Measurements from ENCODE around the gene MCEMP1. TPM values are rescaled to one million over a fixed set of nuclear protein-coding genes. Genes with fewer than 3 reads are reported as not detected.

The MCEMP1 gene
- total and polyA plus RNA-seq, 11 donors, result 0.16 to 1.4 (median 0.54) TPM; not detected in 3

DNA sequence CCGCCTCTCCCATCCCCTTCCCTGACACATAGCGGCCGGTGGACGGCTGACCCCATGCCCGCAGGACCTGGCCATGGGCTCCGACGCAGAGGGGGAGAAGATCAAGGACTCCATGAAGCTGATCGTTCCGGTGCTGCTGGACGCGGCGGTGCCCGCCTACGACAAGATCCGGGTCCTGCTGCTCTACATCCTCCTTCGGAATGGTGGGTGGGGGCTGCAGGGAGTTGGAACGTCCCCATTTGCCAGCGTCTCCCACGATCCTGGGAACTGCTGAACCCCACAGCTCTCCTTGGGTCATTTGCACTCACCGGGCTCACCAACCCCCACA lies 32.4 kb upstream of the MCEMP1 start:
- H3K36me3 ChIP-seq, result peaks cover 0 to 11% (median 0%) of the 10 kb centered on the region in 9 donors
- H3K4me3 ChIP-seq, result no peak overlapping the region
- H3K27ac ChIP-seq, result no peak overlapping the region
- no peaks in the 10 kb centered on the region for H3K9me3 ChIP-seq
- H3K27me3 ChIP-seq, result peaks cover 0 to 15% (median 0%) of the 10 kb centered on the region in 9 donors
- intact Hi-C loops (cut with DNase I), result no loop called here
- 89 to 94% (median 93%) methylated on average over 6 to 20 of the region's 20 CpGs for WGBS, 4 donors
- no peak for ATAC-seq
- peaks cover 0 to 14% (median 0%) of the 10 kb centered on the region in 12 donors for H3K4me1 ChIP-seq
- no peak for TF ChIP-seq POLR2A (IDR thresholded peaks at IDR 0.05)
- TF ChIP-seq, protein P1, sequence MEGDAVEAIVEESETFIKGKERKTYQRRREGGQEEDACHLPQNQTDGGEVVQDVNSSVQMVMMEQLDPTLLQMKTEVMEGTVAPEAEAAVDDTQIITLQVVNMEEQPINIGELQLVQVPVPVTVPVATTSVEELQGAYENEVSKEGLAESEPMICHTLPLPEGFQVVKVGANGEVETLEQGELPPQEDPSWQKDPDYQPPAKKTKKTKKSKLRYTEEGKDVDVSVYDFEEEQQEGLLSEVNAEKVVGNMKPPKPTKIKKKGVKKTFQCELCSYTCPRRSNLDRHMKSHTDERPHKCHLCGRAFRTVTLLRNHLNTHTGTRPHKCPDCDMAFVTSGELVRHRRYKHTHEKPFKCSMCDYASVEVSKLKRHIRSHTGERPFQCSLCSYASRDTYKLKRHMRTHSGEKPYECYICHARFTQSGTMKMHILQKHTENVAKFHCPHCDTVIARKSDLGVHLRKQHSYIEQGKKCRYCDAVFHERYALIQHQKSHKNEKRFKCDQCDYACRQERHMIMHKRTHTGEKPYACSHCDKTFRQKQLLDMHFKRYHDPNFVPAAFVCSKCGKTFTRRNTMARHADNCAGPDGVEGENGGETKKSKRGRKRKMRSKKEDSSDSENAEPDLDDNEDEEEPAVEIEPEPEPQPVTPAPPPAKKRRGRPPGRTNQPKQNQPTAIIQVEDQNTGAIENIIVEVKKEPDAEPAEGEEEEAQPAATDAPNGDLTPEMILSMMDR (IDR thresholded peaks at IDR 0.05), result no peak
- no peak for DNase-seq

DNA sequence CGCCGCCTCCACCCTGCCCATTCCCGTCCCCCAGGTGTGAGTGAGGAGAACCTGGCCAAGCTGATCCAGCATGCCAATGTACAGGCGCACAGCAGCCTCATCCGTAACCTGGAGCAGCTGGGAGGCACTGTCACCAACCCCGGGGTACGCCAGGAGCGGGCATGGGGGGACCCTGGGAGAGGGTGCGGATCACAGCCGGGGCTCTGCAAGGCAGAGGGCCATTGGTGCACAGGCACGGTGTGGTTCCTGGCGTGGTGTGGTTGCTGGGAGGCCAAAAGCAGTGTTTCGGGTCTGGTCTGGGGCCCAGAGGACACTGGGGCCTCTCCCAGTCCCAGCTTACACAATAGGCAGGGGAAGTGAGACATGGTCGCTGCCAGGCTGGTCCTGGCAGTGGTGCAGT lies 31.7 kb upstream of the MCEMP1 start:
- peaks cover 0 to 14% (median 0%) of the 10 kb centered on the region in 12 donors for H3K4me1 ChIP-seq
- WGBS, 4 donors, result 74 to 92% (median 83%) methylated on average over 10 to 14 of the region's 14 CpGs
- H3K4me3 ChIP-seq, result no peak overlapping the region
- no peaks in the 10 kb centered on the region for H3K9me3 ChIP-seq
- H3K36me3 ChIP-seq, result peaks cover 0 to 11% (median 0%) of the 10 kb centered on the region in 9 donors
- no peak overlapping the region for H3K27ac ChIP-seq
- peaks cover 0 to 15% (median 0%) of the 10 kb centered on the region in 9 donors for H3K27me3 ChIP-seq
- DNase-seq, result no peak
- no peak for TF ChIP-seq POLR2A (IDR thresholded peaks at IDR 0.05)
- TF ChIP-seq, protein P1 (IDR thresholded peaks at IDR 0.05), result no peak
- intact Hi-C loops (cut with DNase I), result no loop called here
- no peak for ATAC-seq

DNA sequence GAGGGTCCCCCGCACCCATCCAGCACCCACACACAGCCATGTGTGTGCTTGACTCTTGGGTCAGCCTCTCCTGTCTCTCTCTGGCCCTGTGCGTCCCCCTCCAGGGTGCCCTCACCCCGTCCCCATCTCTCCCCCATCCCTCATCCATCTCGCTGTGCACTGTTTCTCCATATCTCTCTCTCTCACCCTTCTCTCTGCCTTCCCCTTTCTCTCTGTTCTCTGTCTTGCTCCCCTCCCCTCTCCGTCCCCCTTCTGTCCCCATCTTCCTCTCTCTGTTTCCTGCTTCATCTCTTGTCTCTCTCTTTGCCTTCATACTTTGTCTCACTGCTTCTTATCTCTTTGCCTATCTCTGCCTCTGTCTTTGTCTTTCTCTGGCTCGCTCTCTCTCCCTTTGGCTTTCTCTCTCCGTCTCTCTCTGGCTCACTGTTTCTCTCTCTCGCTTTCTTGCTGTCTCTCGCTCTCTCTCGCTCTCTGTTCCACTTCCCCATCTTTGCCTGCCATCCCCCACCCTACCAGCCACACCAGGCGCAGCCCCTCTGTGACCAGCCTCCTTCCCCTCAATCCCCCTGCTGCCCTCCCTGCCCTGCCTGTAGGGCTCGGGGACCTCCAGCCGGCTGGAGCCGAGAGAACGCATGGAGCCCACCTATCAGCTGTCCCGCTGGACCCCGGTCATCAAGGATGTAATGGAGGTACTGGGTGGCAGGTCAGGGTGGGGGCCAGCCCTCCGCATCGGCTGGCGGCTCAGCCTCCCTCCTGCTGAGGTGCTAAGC lies 31.0 kb upstream of the MCEMP1 start:
- WGBS, 4 donors, result 47 to 60% (median 57%) methylated on average over 18 to 20 of the region's 20 CpGs
- peaks cover 0 to 11% (median 0%) of the 10 kb centered on the region in 9 donors for H3K36me3 ChIP-seq
- H3K4me1 ChIP-seq, result peaks cover 0 to 14% (median 0%) of the 10 kb centered on the region in 12 donors
- no peak for DNase-seq
- H3K27me3 ChIP-seq, result peaks cover 0 to 15% (median 0%) of the 10 kb centered on the region in 9 donors
- H3K4me3 ChIP-seq, result no peak overlapping the region
- H3K27ac ChIP-seq, result no peak overlapping the region
- no peak for TF ChIP-seq POLR2A (IDR thresholded peaks at IDR 0.05)
- TF ChIP-seq, protein P1 (IDR thresholded peaks at IDR 0.05), result no peak
- intact Hi-C loops (cut with DNase I), result no loop called here
- no peaks in the 10 kb centered on the region for H3K9me3 ChIP-seq
- no peak for ATAC-seq

DNA sequence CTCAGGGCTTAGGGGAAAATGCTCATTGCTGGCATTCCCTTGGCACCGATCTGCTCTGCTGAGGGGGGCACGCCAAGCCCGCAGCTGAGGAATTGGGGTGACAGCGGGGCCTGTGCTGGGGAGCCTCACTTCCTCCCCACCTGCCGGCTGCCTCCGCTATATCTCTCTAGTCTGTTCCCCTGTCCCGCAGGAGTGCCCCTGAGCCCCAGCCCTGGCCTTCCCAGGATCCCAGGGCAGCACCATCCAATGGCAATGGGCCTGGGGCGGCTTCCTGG lies 30.5 kb upstream of the MCEMP1 start:
- H3K27ac ChIP-seq, result no peak overlapping the region
- H3K27me3 ChIP-seq, result peaks cover 0 to 15% (median 0%) of the 10 kb centered on the region in 9 donors
- no peak for DNase-seq
- intact Hi-C loops (cut with DNase I), result no loop called here
- 75 to 100% (median 81%) methylated on average over 3 to 8 of the region's 8 CpGs for WGBS, 4 donors
- ATAC-seq, result no peak
- no peak for TF ChIP-seq POLR2A (IDR thresholded peaks at IDR 0.05)
- TF ChIP-seq, protein P1 (IDR thresholded peaks at IDR 0.05), result no peak
- peaks cover 0 to 14% (median 0%) of the 10 kb centered on the region in 12 donors for H3K4me1 ChIP-seq
- peaks cover 0 to 11% (median 0%) of the 10 kb centered on the region in 9 donors for H3K36me3 ChIP-seq
- no peaks in the 10 kb centered on the region for H3K9me3 ChIP-seq
- no peak overlapping the region for H3K4me3 ChIP-seq
